Measurements from ENCODE around the gene ACTR3. TPM values are rescaled to one million over a fixed set of nuclear protein-coding genes. Genes with fewer than 3 reads are reported as not detected.

Gene ACTR3
- total and polyA plus RNA-seq, 4 donors: 34.4 to 99.6 (median 51.8) TPM

- Histone ChIP-seq H3K27me3 (ENCODE audit: control insufficient read depth in 4 of 4, insufficient read depth in 4 of 4, low read length in 3 of 4) (no peaks in the 10 kb centered on the region), H3K4me3 (ENCODE audit: low read depth in 1 of 3, low read length in 3 of 3) (no peak overlapping the region), H3K9me3 (ENCODE audit: control insufficient read depth in 4 of 4, low read length in 3 of 4) (peaks cover 2 to 5% (median 2%) of the 10 kb centered on the region in 4 donors), H3K4me1 (ENCODE audit: control insufficient read depth in 4 of 4, insufficient read depth in 4 of 4, low read length in 3 of 4) (no peaks in the 10 kb centered on the region), H3K9ac (ENCODE audit: low read depth in 1 of 2, low read length in 2 of 2) (no peak overlapping the region), H3K36me3 (ENCODE audit: control insufficient read depth in 4 of 4, insufficient read depth in 3 of 4, low read depth in 1 of 4, low read length in 3 of 4) (peaks cover 0 to 60% (median 33%) of the 10 kb centered on the region in 4 donors), H3K27ac (ENCODE audit: low read depth in 1 of 2, low read length in 2 of 2) (no peak overlapping the region)
- TF ChIP-seq NR2F2 (IDR thresholded peaks at IDR 0.05): no peak
- no peak for TF ChIP-seq EGR1 (IDR thresholded peaks at IDR 0.05; ENCODE audit: low read depth in 2 of 2)
- TF ChIP-seq GABPA (IDR thresholded peaks at IDR 0.05 in 1 of 2, conservative IDR thresholded peaks at IDR 0.05 in 1 of 2): no peak
- no peak for TF ChIP-seq HNF4A (conservative IDR thresholded peaks at IDR 0.05)
- TF ChIP-seq TAF1 (conservative IDR thresholded peaks at IDR 0.05): no peak
- TF ChIP-seq REST (IDR thresholded peaks at IDR 0.05): no peak
- TF ChIP-seq, protein P1, sequence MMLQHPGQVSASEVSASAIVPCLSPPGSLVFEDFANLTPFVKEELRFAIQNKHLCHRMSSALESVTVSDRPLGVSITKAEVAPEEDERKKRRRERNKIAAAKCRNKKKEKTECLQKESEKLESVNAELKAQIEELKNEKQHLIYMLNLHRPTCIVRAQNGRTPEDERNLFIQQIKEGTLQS (IDR thresholded peaks at IDR 0.05): no peak
- TF ChIP-seq RXRA (IDR thresholded peaks at IDR 0.05): no peak
- TF ChIP-seq YY1 (IDR thresholded peaks at IDR 0.05): no peak
- no peak for TF ChIP-seq HNF4G (IDR thresholded peaks at IDR 0.05)
- TF ChIP-seq SP1 (IDR thresholded peaks at IDR 0.05): no peak
- TF ChIP-seq, protein P2, sequence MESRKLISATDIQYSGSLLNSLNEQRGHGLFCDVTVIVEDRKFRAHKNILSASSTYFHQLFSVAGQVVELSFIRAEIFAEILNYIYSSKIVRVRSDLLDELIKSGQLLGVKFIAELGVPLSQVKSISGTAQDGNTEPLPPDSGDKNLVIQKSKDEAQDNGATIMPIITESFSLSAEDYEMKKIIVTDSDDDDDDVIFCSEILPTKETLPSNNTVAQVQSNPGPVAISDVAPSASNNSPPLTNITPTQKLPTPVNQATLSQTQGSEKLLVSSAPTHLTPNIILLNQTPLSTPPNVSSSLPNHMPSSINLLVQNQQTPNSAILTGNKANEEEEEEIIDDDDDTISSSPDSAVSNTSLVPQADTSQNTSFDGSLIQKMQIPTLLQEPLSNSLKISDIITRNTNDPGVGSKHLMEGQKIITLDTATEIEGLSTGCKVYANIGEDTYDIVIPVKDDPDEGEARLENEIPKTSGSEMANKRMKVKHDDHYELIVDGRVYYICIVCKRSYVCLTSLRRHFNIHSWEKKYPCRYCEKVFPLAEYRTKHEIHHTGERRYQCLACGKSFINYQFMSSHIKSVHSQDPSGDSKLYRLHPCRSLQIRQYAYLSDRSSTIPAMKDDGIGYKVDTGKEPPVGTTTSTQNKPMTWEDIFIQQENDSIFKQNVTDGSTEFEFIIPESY (IDR thresholded peaks at IDR 0.05): no peak
- no peak for TF ChIP-seq FOXA2 (IDR thresholded peaks at IDR 0.05)
- TF ChIP-seq RAD21 (IDR thresholded peaks at IDR 0.05): no peak
- DNase-seq (ENCODE audit: low spot score): no peak
These were observed 47.6 kb downstream of the ACTR3 start for GRCh38 chr2:113937501-113937900.

GRCh38 chr2:113940891-113941290, 51.0 kb downstream of the ACTR3 start:
- Histone ChIP-seq H3K9ac (ENCODE audit: low read depth in 1 of 2, low read length in 2 of 2) (no peak overlapping the region), H3K9me3 (ENCODE audit: control insufficient read depth in 4 of 4, low read length in 3 of 4) (peaks cover 2 to 5% (median 2%) of the 10 kb centered on the region in 4 donors), H3K4me1 (ENCODE audit: control insufficient read depth in 4 of 4, insufficient read depth in 4 of 4, low read length in 3 of 4) (no peaks in the 10 kb centered on the region), H3K27me3 (ENCODE audit: control insufficient read depth in 4 of 4, insufficient read depth in 4 of 4, low read length in 3 of 4) (no peaks in the 10 kb centered on the region), H3K4me3 (ENCODE audit: low read depth in 1 of 3, low read length in 3 of 3) (no peak overlapping the region), H3K36me3 (ENCODE audit: control insufficient read depth in 4 of 4, insufficient read depth in 3 of 4, low read depth in 1 of 4, low read length in 3 of 4) (peaks cover 2 to 61% (median 32%) of the 10 kb centered on the region in 4 donors), H3K27ac (ENCODE audit: low read depth in 1 of 2, low read length in 2 of 2) (no peak overlapping the region)
- WGBS: 99% methylated on average over 5 of the region's 5 CpGs
- no peak for DNase-seq (ENCODE audit: low spot score)
- TF ChIP-seq TAF1 (conservative IDR thresholded peaks at IDR 0.05) (no peak), CTCF (IDR thresholded peaks at IDR 0.05; ENCODE audit: low read depth, low read length, missing input control) (no peak), FOXA2 (IDR thresholded peaks at IDR 0.05) (no peak), REST (IDR thresholded peaks at IDR 0.05) (no peak), RAD21 (IDR thresholded peaks at IDR 0.05) (no peak), GABPA (IDR thresholded peaks at IDR 0.05 in 1 of 2, conservative IDR thresholded peaks at IDR 0.05 in 1 of 2) (no peak), SP1 (IDR thresholded peaks at IDR 0.05) (no peak), YY1 (IDR thresholded peaks at IDR 0.05) (no peak), RXRA (IDR thresholded peaks at IDR 0.05) (no peak), HNF4G (IDR thresholded peaks at IDR 0.05) (no peak), FOXA1 (IDR thresholded peaks at IDR 0.05) (no peak), JUND (IDR thresholded peaks at IDR 0.05) (no peak)
- TF ChIP-seq, protein P2 (IDR thresholded peaks at IDR 0.05): no peak
- TF ChIP-seq, protein P1 (IDR thresholded peaks at IDR 0.05): no peak
- TF ChIP-seq, protein P3, sequence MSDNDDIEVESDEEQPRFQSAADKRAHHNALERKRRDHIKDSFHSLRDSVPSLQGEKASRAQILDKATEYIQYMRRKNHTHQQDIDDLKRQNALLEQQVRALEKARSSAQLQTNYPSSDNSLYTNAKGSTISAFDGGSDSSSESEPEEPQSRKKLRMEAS (IDR thresholded peaks at IDR 0.05): no peak

All from liver (tissue), 9 donors.